Breast epithelium (tissue), 3 donors: ENCODE measurements around the gene FBXW8.

Experiments
- POLR2AphosphoS5 ChIP-seq, 3 donors: sonication (generic); formaldehyde crosslinking; IDR thresholded peaks; one replicate each; pipeline ENCODE4 v1.6.1; 2017; ENCODE audit warnings: antibody characterized with exemption in 3 of 3
- TF ChIP-seq, protein P1 (sequence below), 3 donors: fragments of 450-650 bp; IDR thresholded peaks; one replicate each; pipeline ENCODE4 v1.5.1; 2016 to 2017; ENCODE audit warnings: antibody characterized with exemption in 3 of 3, mild to moderate bottlenecking in 3 of 3, moderate library complexity in 3 of 3

DNA sequence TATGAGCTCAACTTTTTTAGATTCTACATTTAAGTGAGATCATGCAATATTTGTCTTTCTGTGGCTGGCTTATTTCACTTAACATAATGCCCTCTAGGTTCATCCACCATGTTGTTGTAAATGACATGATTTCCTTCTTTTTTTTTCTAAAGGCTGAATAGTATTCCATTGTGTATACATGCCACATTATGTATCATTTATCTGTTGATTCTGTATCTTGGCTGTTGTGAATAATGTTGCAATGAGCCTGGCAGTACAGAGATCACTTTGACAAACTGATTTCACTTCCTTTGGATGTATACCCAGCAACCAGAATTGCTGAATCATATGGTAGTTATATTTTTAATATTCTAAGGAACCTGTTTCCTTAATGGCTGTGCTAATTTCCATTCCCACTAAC lies 19.1 kb downstream of the FBXW8 start:
- TF ChIP-seq, protein P1, sequence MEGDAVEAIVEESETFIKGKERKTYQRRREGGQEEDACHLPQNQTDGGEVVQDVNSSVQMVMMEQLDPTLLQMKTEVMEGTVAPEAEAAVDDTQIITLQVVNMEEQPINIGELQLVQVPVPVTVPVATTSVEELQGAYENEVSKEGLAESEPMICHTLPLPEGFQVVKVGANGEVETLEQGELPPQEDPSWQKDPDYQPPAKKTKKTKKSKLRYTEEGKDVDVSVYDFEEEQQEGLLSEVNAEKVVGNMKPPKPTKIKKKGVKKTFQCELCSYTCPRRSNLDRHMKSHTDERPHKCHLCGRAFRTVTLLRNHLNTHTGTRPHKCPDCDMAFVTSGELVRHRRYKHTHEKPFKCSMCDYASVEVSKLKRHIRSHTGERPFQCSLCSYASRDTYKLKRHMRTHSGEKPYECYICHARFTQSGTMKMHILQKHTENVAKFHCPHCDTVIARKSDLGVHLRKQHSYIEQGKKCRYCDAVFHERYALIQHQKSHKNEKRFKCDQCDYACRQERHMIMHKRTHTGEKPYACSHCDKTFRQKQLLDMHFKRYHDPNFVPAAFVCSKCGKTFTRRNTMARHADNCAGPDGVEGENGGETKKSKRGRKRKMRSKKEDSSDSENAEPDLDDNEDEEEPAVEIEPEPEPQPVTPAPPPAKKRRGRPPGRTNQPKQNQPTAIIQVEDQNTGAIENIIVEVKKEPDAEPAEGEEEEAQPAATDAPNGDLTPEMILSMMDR (IDR thresholded peaks at IDR 0.05), result no peak
- TF ChIP-seq POLR2AphosphoS5 (IDR thresholded peaks at IDR 0.05), result no peak
